Kasumi-1 (cell line): ENCODE measurements around the gene TAF11L12.
"Not testable (repeated sequence)": the region's sequence is repeated elsewhere in the genome, so short reads cannot be mapped to it uniquely, and the experiment has no call there.

Source experiments
- DNase-seq, 2 experiments: peaks; one replicate each; lab custom pipeline; 2025; lab: John Stamatoyannopoulos, UW

TAF11L12 gene

DNA sequence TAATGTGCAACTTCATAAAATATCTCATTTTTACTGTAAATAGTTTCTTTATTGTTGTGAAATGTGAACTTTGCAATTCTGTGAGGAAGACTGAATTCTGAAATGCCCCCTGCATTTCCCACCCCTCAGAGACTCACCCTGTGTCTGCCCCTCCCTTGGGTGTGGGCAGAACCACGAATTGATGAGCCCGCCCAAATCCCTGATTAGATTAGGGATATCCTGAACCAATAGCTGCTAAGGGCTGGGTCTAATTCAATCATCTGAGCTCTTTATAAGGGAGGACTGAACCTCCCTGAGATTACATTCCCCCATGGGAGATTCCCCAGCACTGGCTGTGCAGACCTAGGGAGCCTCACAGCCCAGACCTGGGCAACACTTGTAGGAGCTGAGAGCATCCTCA lies at the start of gene TAF11L12:
Gene TAF11L12, plus strand, starts transcription at position 301 of the 400 bp plus-strand sequence.
- DNase-seq: not testable (repeated sequence)

DNA sequence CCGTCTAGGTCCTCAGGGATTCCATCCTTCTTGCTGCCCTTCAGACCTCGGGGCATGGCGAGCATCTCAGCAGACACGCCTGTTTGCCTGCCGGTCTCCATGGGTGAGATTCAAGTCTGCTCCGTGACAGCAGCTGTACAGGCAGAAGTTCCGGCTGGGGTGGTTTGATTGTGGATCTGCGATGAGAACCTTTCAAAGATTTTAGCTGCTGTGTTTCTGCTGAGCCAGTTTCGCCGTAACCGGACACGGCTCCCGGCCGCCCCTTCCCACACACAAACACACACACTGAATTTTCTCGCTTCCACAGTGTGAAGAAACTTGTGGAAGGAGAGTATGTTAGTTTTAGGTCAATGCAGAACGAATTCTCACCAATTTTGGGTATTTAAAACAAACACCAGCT lies 24.5 kb upstream of the TAF11L12 start, which contains the start of gene TAF11L7:
Gene TAF11L7, minus strand, starts transcription at position 101 of the 400 bp plus-strand sequence.
- DNase-seq: not testable (repeated sequence)

DNA sequence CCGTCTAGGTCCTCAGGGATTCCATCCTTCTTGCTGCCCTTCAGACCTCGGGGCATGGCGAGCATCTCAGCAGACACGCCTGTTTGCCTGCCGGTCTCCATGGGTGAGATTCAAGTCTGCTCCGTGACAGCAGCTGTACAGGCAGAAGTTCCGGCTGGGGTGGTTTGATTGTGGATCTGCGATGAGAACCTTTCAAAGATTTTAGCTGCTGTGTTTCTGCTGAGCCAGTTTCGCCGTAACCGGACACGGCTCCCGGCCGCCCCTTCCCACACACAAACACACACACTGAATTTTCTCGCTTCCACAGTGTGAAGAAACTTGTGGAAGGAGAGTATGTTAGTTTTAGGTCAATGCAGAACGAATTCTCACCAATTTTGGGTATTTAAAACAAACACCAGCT lies 19.3 kb upstream of the TAF11L12 start, which contains the start of gene TAF11L8:
Gene TAF11L8, minus strand, starts transcription at position 101 of the 400 bp plus-strand sequence.
- not testable (repeated sequence) for DNase-seq

DNA sequence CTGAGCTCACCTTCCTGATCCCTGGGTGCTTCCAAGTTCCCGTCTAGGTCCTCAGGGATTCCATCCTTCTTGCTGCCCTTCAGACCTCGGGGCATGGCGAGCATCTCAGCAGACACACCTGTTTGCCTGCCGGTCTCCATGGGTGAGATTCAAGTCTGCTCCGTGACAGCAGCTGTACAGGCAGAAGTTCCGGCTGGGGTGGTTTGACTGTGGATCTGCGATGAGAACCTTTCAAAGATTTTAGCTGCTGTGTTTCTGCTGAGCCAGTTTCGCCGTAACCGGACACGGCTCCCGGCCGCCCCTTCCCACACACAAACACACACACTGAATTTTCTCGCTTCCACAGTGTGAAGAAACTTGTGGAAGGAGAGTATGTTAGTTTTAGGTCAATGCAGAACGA lies 15.9 kb upstream of the TAF11L12 start, which contains the start of gene TAF11L9:
Gene TAF11L9, minus strand, starts transcription at position 140 of the 400 bp plus-strand sequence.
- not testable (repeated sequence) for DNase-seq

DNA sequence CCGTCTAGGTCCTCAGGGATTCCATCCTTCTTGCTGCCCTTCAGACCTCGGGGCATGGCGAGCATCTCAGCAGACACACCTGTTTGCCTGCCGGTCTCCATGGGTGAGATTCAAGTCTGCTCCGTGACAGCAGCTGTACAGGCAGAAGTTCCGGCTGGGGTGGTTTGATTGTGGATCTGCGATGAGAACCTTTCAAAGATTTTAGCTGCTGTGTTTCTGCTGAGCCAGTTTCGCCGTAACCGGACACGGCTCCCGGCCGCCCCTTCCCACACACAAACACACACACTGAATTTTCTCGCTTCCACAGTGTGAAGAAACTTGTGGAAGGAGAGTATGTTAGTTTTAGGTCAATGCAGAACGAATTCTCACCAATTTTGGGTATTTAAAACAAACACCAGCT lies 12.5 kb upstream of the TAF11L12 start, which contains the start of gene TAF11L10:
Gene TAF11L10, minus strand, starts transcription at position 101 of the 400 bp plus-strand sequence.
- DNase-seq: not testable (repeated sequence)

DNA sequence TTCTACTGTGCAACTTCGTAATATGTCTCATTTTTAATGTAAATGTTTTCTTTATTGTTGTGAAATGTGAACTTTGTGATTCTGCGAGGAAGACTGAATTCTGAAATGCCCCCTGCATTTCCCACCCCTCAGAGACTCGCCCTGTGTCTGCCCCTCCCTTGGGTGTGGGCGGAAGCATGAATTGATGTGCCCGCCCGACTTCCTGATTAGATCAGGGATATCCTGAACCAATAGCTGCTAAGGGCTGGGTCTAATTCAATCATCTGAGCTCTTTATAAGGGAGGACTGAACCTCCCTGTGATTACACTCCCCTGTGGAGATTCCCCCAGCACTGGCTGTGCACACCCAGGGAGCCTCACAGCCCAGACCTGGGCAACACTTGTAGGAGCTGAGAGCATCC lies 6.3 kb upstream of the TAF11L12 start, which contains the start of gene TAF11L11:
Gene TAF11L11, plus strand, starts transcription at position 304 of the 400 bp plus-strand sequence.
- not testable (repeated sequence) for DNase-seq

DNA sequence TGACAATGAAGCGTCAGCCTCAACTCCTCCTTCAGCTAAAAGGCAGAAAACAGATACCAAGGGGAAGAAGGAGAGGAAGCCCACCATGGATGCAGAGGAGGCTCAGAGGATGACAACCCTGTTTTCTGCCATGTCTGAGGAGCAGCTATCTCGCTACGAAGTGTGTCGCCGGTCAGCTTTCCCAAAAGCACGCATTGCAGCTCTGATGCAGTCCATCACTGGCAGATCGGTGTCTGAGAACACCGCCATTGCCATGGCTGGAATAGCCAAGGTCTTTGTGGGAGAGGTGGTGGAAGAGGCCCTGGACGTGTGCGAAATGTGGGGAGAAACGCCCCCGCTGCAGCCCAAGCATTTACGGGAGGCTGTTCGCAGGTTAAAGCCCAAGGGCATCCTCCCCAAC lies 5.2 kb upstream of the TAF11L12 start:
- no peak for DNase-seq

DNA sequence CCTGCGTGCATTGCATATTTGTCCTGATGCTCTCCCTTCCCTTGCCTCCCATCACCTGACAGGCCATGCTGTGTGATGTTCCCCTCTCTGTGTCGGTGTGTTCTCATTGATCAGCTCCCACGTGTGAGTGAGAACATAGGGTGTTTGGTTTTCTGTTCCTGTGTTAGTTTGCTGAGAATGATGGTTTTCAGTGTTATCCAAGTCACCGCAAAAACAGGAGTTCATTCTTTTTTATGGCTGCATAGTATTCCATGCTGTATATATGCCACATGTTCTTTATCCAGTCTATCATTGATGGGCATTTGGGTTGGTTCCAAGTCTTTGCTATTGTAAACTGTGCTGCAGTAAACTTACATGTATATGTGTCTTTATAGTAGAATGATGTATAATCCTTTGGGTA lies 2.7 kb upstream of the TAF11L12 start:
- DNase-seq: not testable (repeated sequence)

DNA sequence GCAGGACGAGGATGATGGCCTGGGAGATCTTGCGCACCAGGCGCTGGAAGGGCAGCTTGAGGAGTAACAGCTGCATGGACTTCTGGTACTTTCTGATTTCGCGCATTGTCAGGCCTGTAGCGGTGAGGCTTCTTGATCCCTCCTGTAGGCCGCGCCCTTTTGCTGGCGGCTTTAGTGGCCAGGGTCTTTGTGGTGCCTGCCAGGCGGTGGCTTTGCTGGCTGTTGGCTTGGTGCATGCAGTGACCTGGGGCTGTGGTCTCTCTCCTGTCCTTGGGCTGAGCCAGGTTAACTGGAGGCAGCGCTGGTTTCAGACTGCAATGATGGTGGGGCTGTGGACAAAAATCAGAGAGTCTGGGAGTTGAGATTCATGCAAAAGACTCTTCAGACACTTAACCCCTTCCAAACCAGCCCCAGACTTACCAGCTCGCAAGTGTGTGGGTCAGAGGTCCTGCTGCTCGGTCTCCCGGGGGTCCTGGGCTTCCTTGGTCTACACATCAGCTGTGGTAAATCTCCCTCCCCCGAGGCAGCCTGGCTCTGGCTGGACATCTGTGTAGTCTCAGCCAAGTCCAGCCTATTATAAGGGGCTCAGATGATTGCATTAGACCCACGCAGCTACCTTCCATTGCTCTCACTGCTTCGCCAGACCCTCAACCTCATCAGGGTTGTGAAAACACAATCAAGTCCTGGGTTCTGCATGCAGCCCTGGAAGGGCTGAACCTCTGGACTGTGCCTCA lies 4.8 kb downstream of the TAF11L12 start:
- no peak for DNase-seq

DNA sequence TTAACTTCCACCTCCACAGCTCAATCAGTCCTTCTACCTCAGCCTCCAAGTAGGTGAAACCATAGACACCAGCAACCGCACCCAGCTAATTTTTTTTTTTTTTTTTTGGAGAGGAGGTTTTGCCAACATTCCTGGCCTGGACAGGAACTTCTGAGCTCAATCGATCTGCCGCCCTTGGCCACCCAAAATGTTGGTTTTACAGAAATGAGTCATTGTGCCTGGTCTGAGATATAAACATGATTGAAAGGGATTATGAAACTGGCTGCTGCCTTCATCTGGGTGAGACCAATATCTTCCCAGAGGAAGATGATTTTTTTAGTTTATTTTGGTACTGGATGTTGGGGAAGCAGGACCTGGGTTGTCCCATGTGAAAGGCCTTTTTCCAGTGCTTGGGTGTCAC lies 9.2 kb downstream of the TAF11L12 start:
- DNase-seq: no peak

DNA sequence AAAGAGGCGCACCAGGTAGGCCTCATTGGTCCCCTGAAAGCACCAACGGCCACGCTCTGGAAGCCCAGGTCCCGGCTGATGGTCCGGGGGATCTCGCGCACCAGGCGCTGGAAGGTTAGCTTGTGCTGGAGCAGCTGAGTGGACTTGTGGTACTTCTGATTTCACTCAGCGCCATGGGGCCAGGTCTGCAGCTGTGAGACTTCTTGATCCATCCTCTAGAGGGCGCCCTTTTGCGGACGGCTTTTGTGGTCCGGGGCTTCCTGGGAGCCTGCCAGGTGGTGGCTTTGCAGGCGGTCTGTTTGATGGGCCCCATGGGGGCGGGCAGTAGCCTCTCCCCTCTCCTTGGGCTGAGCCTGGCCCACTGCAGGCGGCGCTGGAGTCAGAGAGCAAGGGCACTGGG lies 10.4 kb downstream of the TAF11L12 start:
- no peak for DNase-seq

DNA sequence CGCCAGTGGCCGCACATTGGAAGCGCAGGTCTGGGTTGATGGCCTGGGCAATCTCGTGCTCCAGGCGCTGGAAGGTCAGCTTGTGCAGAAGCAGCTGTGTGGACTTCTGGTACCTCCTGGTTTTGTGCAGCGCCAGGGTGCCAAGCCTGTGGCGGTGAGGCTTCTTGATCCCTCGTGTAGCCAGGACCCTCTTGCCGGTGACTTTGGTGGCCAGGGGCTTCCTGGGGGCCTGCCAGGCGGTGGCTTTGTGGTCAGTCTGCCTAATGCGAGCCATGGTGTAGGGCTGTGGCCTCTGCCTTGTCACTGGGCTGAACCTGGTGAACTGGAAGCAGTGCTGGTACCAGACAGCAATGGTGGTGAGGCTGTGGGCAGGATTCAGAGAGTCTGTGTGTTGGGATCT lies 15.5 kb downstream of the TAF11L12 start:
- no peak for DNase-seq

DNA sequence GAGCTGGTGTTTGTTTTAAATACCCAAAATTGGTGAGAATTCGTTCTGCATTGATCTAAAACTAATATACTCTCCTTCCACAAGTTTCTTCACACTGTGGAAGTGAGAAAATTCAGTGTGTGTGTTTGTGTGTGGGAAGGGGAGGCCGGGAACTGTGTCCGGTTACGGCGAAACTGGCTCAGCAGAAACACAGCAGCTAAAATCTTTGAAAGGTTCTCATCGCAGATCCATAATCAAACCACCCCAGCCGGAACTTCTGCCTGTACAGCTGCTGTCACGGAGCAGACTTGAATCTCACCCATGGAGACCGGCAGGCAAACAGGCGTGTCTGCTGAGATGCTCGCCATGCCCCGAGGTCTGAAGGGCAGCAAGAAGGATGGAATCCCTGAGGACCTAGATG lies 21.6 kb downstream of the TAF11L12 start, which contains the start of gene TAF11L13:
Gene TAF11L13, plus strand, starts transcription at position 301 of the 400 bp plus-strand sequence.
- not testable (repeated sequence) for DNase-seq

DNA sequence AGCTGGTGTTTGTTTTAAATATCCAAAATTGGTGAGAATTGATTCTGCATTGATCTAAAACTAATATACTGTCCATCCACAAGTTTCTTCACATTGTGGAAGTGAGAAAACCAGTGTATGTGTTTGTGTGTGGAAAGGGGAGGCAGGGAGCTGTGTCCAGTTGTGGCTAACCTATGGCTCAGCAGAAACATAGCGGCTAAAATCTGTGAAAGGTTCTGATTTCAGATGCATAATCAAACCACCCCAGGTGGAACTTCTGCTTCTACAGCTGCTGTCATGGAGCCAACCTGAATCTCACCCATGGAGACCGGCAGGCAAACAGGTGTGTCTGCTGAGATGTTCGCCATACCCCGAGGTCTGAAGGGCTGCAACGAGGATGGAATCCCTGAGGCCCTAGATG lies 24.0 kb downstream of the TAF11L12 start, which contains the start of gene TAF11L14:
Gene TAF11L14, plus strand, starts transcription at position 301 of the 400 bp plus-strand sequence.
- no peak for DNase-seq

DNA sequence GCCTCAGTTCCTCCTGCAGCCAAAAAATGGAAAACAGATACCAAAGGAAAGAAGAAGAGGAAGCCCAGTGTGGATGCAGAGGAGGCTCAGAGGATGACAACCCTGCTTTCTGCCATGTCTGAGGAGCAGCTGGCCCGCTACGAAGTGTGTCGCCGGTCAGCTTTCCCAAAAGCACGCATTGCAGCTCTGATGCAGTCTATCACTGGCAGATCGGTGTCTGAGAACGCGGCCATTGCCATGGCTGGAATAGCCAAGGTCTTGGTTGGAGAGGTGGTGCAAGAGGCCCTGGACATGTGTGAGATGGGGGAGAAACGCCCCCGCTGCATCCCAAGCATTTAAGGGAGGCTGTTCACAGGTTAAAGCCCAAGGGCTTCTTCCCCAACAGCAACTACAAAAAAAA lies 39.0 kb downstream of the TAF11L12 start:
- not testable (repeated sequence) for DNase-seq

DNA sequence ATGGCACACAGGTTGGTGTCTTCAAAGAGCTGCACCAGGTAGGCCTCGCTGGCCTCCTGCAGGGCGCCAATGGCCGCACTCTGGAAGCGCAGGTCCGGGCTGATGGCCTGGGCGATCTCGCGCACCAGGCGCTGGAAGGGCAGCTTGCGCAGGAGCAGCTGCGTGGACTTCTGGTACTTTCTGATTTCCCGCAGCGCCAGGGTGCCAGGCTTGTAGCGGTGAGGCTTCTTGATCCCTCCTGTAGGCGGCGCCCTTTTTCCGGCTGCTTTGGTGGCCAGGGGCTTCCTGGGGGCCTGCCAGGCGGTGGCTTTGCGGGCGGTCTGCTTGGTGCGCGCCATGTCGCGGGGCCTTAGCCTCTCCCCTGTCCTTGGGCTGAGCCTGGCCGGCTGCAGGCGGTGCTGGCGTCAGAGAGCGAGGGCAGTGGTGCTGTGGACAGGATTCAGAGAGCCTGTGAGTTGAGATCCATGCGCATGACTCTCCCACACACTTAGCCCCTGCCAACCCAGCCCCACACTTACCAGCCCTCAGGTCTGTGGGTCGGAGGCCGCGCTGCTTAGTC lies 45.1 kb downstream of the TAF11L12 start:
- not testable (repeated sequence) for DNase-seq

DNA sequence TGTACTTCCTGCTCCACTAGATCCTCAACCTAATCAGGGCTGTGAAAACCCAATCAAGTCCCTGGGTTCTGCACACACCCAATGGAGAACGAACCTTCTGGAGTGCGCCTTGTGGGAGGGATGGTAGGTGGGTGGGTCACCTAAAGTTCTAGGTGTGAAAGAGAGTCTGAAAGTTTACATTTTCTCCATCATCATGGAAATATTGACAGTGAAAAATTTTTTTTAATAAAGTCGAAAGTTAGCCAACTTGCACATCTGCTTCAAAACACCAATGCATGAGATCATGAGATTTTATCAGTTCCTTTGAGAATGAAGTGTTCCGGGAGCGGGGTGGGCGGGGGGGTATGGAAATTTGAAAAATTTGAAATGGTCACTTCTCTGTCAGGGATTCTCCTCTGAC lies 45.7 kb downstream of the TAF11L12 start:
- DNase-seq: no peak
